Measurements from ENCODE around the gene TCF25. TPM values are rescaled to one million over a fixed set of nuclear protein-coding genes. Genes with fewer than 3 reads are reported as not detected.

Gene TCF25
- total and polyA plus RNA-seq, 2 experiments from 2014 or later, result 95.4 to 143 TPM

- Mint-ChIP-seq H3K27me3 (ENCODE audit: insufficient read depth, low read depth, poor library complexity) (no peaks in the 10 kb centered on the region), H3K36me3 (ENCODE audit: low read depth) (no peaks in the 10 kb centered on the region), H3K27ac (no peak overlapping the region), H3K9me3 (no peaks in the 10 kb centered on the region), H3K4me3 (no peak overlapping the region), H3K4me1 (no peaks in the 10 kb centered on the region; the same call in 2 of the 3 replicates)
- no peaks in the 10 kb centered on the region for H3K27me3 ChIP-seq (ENCODE audit: insufficient read depth)
- H3K4me3 ChIP-seq, result no peak overlapping the region
- H3K36me3 ChIP-seq (ENCODE audit: insufficient read depth), result no peaks in the 10 kb centered on the region
- H3K27ac ChIP-seq (ENCODE audit: low read depth), result no peak overlapping the region
- no peaks in the 10 kb centered on the region for H4K20me1 ChIP-seq (replicated peaks; ENCODE audit: insufficient read depth)
- no peak for DNase-seq (ENCODE audit: low spot score)
- no peak overlapping the region for H3K4me2 ChIP-seq
- TF ChIP-seq STAT1 (IDR thresholded peaks at IDR 0.05; ENCODE audit: unreplicated experiment) (no peak), ZNF331 (CRISPR knock-in tag; IDR thresholded peaks at IDR 0.05; ENCODE audit: low read depth) (no peak), POLR2AphosphoS5 (IDR thresholded peaks at IDR 0.05; ENCODE audit: low read depth) (no peak), ZNF114 (CRISPR knock-in tag; IDR thresholded peaks at IDR 0.05) (no peak), CREB1 (CRISPR knock-in tag; IDR thresholded peaks at IDR 0.05; ENCODE audit: low read depth) (no peak), ZNF462 (CRISPR knock-in tag; IDR thresholded peaks at IDR 0.05) (no peak), EZH2 (IDR thresholded peaks at IDR 0.05; ENCODE audit: low read depth, unreplicated experiment) (no peak), JUNB (IDR thresholded peaks at IDR 0.05; ENCODE audit: unreplicated experiment) (no peak), REST (IDR thresholded peaks at IDR 0.05; ENCODE audit: unreplicated experiment) (no peak), EZH2phosphoT487 (IDR thresholded peaks at IDR 0.05; ENCODE audit: unreplicated experiment) (no peak), NANOG (IDR thresholded peaks at IDR 0.05; ENCODE audit: borderline replicate concordance) (no peak)
- TF ChIP-seq, protein P1, sequence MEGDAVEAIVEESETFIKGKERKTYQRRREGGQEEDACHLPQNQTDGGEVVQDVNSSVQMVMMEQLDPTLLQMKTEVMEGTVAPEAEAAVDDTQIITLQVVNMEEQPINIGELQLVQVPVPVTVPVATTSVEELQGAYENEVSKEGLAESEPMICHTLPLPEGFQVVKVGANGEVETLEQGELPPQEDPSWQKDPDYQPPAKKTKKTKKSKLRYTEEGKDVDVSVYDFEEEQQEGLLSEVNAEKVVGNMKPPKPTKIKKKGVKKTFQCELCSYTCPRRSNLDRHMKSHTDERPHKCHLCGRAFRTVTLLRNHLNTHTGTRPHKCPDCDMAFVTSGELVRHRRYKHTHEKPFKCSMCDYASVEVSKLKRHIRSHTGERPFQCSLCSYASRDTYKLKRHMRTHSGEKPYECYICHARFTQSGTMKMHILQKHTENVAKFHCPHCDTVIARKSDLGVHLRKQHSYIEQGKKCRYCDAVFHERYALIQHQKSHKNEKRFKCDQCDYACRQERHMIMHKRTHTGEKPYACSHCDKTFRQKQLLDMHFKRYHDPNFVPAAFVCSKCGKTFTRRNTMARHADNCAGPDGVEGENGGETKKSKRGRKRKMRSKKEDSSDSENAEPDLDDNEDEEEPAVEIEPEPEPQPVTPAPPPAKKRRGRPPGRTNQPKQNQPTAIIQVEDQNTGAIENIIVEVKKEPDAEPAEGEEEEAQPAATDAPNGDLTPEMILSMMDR (conservative IDR thresholded peaks at IDR 0.05; ENCODE audit: low read depth in 2 of 2), result no peak
- TF ChIP-seq, protein P2, sequence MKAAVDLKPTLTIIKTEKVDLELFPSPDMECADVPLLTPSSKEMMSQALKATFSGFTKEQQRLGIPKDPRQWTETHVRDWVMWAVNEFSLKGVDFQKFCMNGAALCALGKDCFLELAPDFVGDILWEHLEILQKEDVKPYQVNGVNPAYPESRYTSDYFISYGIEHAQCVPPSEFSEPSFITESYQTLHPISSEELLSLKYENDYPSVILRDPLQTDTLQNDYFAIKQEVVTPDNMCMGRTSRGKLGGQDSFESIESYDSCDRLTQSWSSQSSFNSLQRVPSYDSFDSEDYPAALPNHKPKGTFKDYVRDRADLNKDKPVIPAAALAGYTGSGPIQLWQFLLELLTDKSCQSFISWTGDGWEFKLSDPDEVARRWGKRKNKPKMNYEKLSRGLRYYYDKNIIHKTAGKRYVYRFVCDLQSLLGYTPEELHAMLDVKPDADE (IDR thresholded peaks at IDR 0.05), result no peak
- H3K9me2 ChIP-seq (ENCODE audit: insufficient read depth), result no peaks in the 10 kb centered on the region
- H3K79me2 ChIP-seq (replicated peaks; ENCODE audit: insufficient read depth), result no peaks in the 10 kb centered on the region
- no peaks in the 10 kb centered on the region for H3F3A ChIP-seq (replicated peaks; ENCODE audit: low read depth)
- H2AFZ ChIP-seq, result no peak overlapping the region
- no peaks in the 10 kb centered on the region for H3K4me1 ChIP-seq (ENCODE audit: insufficient read depth)
- no peak for ATAC-seq
Observed at GRCh38 chr16:89853306-89853993, 19.9 kb upstream of the TCF25 start.

All from GM23338 (cell line).